ENCODE measurements around the gene CMTM6.

DNA sequence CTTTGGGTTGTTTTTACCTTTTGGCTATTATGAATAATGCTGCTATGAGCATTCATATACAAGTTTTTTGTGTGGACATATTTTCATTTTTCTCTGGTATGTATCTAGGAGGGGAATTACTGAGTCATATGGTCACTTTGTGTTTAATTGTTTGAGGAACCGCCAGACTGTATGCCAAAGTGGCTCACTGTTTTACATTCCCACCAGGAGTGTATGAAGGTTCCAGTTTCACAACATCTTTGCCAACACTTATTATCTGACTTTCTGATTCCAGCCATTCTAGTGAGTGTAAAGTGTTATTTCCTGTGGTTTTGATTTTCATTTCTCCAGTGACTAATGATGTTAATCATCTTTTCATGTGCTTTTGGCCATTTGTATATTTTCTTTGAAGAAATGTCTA is 59.2 kb downstream of the CMTM6 start:
- no peak for TF ChIP-seq POLR2A (IDR thresholded peaks at IDR 0.05)
- TF ChIP-seq, protein P1, sequence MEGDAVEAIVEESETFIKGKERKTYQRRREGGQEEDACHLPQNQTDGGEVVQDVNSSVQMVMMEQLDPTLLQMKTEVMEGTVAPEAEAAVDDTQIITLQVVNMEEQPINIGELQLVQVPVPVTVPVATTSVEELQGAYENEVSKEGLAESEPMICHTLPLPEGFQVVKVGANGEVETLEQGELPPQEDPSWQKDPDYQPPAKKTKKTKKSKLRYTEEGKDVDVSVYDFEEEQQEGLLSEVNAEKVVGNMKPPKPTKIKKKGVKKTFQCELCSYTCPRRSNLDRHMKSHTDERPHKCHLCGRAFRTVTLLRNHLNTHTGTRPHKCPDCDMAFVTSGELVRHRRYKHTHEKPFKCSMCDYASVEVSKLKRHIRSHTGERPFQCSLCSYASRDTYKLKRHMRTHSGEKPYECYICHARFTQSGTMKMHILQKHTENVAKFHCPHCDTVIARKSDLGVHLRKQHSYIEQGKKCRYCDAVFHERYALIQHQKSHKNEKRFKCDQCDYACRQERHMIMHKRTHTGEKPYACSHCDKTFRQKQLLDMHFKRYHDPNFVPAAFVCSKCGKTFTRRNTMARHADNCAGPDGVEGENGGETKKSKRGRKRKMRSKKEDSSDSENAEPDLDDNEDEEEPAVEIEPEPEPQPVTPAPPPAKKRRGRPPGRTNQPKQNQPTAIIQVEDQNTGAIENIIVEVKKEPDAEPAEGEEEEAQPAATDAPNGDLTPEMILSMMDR (IDR thresholded peaks at IDR 0.05), result no peak

All from heart left ventricle (tissue), 13 donors.